Gastrocnemius medialis (tissue), 4 donors: ENCODE data around the gene GLI3. TPM values are rescaled to one million over a fixed set of nuclear protein-coding genes. Genes with fewer than 3 reads are reported as not detected.

Source experiments
- ATAC-seq, 2 donors: fragments of 150-250 bp; one replicate each; pipeline ENCODE4 v1.9.1; 2016
- DNase-seq, 2 donors: peaks; one replicate each; pipeline ENCODE4 v3.0.0-alpha.2; 2019
- H3K27ac ChIP-seq, 4 donors: fragments of 200-600 bp; sonication (generic); 1 replicate in 1 of 4; 2 replicates in 3 of 4; pipeline ENCODE4 v1.5.1; 2016 to 2018; ENCODE audit warnings: mild to moderate bottlenecking in 2 of 4, moderate library complexity in 1 of 4
- H3K27me3 ChIP-seq, 3 donors: fragments of 200-600 bp; sonication (generic) in 2 of 3; 1 replicate in 1 of 3; 2 replicates in 2 of 3; pipeline versions ENCODE4 v1.5.1 to v1.6.0; 2016 to 2019; ENCODE audit warnings: mild to moderate bottlenecking in 1 of 3, moderate library complexity in 1 of 3
- H3K36me3 ChIP-seq, 2 donors: fragments of 200-600 bp; sonication (generic) in 1 of 2; one replicate each; pipeline ENCODE4 v1.5.1; 2017 to 2018
- H3K4me1 ChIP-seq, 2 donors: fragments of 200-600 bp; sonication (generic) in 1 of 2; one replicate each; pipeline ENCODE4 v1.5.1; 2016 to 2017; ENCODE audit warnings: mild to moderate bottlenecking in 2 of 2
- H3K4me3 ChIP-seq, 4 donors: fragments of 200-600 bp; sonication (generic) in 3 of 4; 1 replicate in 1 of 4; 2 replicates in 3 of 4; pipeline ENCODE4 v1.5.1; 2016 to 2019; ENCODE audit warnings: mild to moderate bottlenecking in 2 of 4
- H3K9me3 ChIP-seq, 3 donors: fragments of 200-600 bp; sonication (generic) in 2 of 3; 1 replicate in 1 of 3; 2 replicates in 2 of 3; pipeline ENCODE4 v1.5.1; 2016 to 2019
- POLR2A ChIP-seq, 2 donors: fragments of 450-650 bp; IDR thresholded peaks; one replicate each; pipeline ENCODE4 v1.6.1; 2017; ENCODE audit warnings: antibody characterized with exemption in 2 of 2, mild to moderate bottlenecking in 2 of 2, moderate library complexity in 2 of 2
- in situ Hi-C, 4 donors: fragments of 200-750 bp; cut with MboI; loops; one replicate each; pipeline versions ENCODE4 v1.15.0 to v1.8.0; 2017; ENCODE audit warnings: low sequenced_read_pairs in 4 of 4
- intact Hi-C: fragments of 100-400 bp; cut with DNase I; formaldehyde crosslinking; loops from one replicate; pipeline ENCODE4 v1.15.1; 2023; ENCODE audit warnings: low total_unique reads
- total RNA-seq, 4 donors: library from RNA; depleted of rRNA; stranded (reverse); fragments of >200 nt; gene quantifications; one replicate each; pipeline versions ENCODE4 v1.1.0 to v1.2.3, GENCODE V29; 2016
- TF ChIP-seq, protein P1 (sequence below), 5 experiments: fragments of 450-650 bp in 3 of 5; fragments of 200-600 bp in 2 of 5; sonication (generic) in 2 of 5; IDR thresholded peaks in 4 of 5; conservative IDR thresholded peaks in 1 of 5; 1 replicate in 4 of 5; 2 replicates in 1 of 5; pipeline ENCODE4 v1.5.1; 2016 to 2019; ENCODE audit warnings: antibody characterized with exemption in 5 of 5, mild to moderate bottlenecking in 3 of 5, moderate library complexity in 3 of 5

GLI3 gene
- total RNA-seq, 4 donors from 2014 or later = 0.46 to 1.6 (median 0.81) TPM

DNA sequence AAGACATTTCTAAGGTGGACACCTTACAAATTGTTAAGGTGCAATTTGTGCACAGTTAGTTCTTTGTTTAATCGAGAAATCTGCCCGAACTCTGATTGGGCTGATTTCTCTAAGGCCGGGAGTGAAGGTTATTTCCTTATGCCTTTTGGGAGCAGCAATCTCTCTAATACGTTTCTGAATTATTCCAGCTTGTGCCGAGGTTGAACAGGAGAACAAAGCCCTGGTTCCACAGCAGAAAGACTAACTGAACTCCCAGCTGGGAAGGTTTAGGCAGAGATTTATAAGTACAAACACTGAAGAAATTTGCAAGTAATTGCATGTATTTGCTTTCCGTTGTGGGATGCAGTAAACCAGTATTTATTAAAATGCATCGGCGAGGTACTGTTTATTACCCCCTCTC is 116.8 kb downstream of the GLI3 start:
- in situ Hi-C loops = no loop called here
- Histone ChIP-seq H3K9me3 (no peaks in the 10 kb centered on the region), H3K36me3 (no peaks in the 10 kb centered on the region), H3K4me3 (no peak overlapping the region), H3K27ac (no peak overlapping the region), H3K4me1 (no peaks in the 10 kb centered on the region), H3K27me3 (no peaks in the 10 kb centered on the region)
- DNase-seq (no peak), ATAC-seq (no peak)
- intact Hi-C loops = no loop called here
- TF ChIP-seq, protein P1, sequence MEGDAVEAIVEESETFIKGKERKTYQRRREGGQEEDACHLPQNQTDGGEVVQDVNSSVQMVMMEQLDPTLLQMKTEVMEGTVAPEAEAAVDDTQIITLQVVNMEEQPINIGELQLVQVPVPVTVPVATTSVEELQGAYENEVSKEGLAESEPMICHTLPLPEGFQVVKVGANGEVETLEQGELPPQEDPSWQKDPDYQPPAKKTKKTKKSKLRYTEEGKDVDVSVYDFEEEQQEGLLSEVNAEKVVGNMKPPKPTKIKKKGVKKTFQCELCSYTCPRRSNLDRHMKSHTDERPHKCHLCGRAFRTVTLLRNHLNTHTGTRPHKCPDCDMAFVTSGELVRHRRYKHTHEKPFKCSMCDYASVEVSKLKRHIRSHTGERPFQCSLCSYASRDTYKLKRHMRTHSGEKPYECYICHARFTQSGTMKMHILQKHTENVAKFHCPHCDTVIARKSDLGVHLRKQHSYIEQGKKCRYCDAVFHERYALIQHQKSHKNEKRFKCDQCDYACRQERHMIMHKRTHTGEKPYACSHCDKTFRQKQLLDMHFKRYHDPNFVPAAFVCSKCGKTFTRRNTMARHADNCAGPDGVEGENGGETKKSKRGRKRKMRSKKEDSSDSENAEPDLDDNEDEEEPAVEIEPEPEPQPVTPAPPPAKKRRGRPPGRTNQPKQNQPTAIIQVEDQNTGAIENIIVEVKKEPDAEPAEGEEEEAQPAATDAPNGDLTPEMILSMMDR (IDR thresholded peaks at IDR 0.05 in 4 of 5, conservative IDR thresholded peaks at IDR 0.05 in 1 of 5) = no peak
- TF ChIP-seq POLR2A (IDR thresholded peaks at IDR 0.05) = no peak

DNA sequence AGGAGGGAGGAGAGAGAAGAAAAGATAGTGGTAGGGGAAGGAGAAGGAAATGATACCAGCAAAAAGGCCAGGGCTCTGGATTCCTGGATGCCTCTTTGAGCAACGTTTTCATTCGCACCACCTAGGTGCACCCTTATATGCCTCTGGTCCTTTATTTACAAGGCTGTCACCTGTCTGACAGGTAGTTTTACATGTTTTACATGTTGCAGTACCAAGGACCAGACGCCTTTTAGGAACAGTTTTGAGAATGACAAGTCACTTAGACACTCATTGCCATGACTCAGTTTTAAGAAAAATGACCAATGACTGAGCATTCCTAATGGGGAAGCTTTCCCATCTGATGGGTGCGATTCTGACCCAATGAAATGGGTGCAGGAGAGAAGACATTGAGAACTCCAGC is 119.8 kb downstream of the GLI3 start:
- Histone ChIP-seq H3K27me3 (no peaks in the 10 kb centered on the region), H3K4me3 (no peak overlapping the region), H3K36me3 (no peaks in the 10 kb centered on the region), H3K4me1 (no peaks in the 10 kb centered on the region), H3K9me3 (no peaks in the 10 kb centered on the region), H3K27ac (no peak overlapping the region)
- in situ Hi-C loops = no loop called here
- no peak for TF ChIP-seq POLR2A (IDR thresholded peaks at IDR 0.05)
- TF ChIP-seq, protein P1 (IDR thresholded peaks at IDR 0.05 in 4 of 5, conservative IDR thresholded peaks at IDR 0.05 in 1 of 5) = no peak
- no peak for ATAC-seq
- DNase-seq = no peak
- intact Hi-C loops = no loop called here

DNA sequence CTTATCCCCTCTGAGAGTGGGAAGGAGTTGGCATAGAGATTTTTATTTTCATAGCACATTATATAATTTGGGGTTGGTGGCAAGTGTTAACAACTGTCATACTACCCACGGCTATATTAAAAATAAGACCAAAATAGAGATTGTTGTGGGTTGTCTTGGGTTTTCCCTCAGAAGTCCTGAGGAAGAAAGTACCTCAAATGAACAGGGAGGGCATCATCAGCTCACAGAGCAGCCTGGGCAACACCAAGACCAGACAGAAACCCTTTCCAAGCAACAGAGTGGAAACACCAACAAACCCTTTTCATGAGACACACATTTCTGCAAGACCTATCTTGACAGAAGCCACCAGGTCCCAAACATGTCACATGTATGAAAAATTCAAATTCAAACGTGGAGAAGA is 121.2 kb downstream of the GLI3 start:
- TF ChIP-seq POLR2A (IDR thresholded peaks at IDR 0.05) = no peak
- TF ChIP-seq, protein P1 (IDR thresholded peaks at IDR 0.05 in 4 of 5, conservative IDR thresholded peaks at IDR 0.05 in 1 of 5) = no peak
- DNase-seq (no peak), ATAC-seq (no peak)
- H3K27ac ChIP-seq = no peak overlapping the region
- intact Hi-C loops = no loop called here
- H3K9me3 ChIP-seq = no peaks in the 10 kb centered on the region
- in situ Hi-C loops = no loop called here
- no peaks in the 10 kb centered on the region for H3K27me3 ChIP-seq
- no peaks in the 10 kb centered on the region for H3K36me3 ChIP-seq
- H3K4me1 ChIP-seq = no peaks in the 10 kb centered on the region
- H3K4me3 ChIP-seq = no peak overlapping the region

DNA sequence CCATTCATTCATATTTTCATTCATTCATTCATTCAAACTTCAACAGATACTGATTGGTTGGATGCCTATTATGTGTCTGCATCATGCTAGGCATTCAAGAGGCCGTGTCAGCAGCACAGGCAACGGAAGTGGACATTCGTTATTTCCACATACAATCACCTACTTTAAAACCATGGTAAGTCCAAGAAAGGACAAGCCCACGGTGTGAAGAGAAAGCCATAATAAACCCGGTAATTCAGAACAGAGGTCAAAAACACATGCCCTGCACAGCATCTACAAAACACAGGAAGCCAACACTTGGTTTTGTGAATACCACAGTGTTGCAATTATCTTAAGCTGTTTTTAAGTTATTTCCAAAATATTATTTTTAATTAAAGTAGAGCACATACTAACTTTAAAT is 126.7 kb downstream of the GLI3 start:
- H3K27ac ChIP-seq = no peak overlapping the region
- H3K9me3 ChIP-seq = no peaks in the 10 kb centered on the region
- no peak overlapping the region for H3K4me3 ChIP-seq
- H3K36me3 ChIP-seq = no peaks in the 10 kb centered on the region
- no peaks in the 10 kb centered on the region for H3K27me3 ChIP-seq
- ATAC-seq (no peak), DNase-seq (no peak)
- TF ChIP-seq, protein P1 (IDR thresholded peaks at IDR 0.05 in 4 of 5, conservative IDR thresholded peaks at IDR 0.05 in 1 of 5) = no peak
- no peak for TF ChIP-seq POLR2A (IDR thresholded peaks at IDR 0.05)
- intact Hi-C loops = no loop called here
- in situ Hi-C loops = no loop called here
- peaks cover 12% of the 10 kb centered on the region in 2 donors for H3K4me1 ChIP-seq
